ENCODE results near the gene LOXHD1.

GRCh38 chr18:46485675-46486194 lies 171.3 kb downstream of the LOXHD1 start:
- TF ChIP-seq EZH2 (IDR thresholded peaks at IDR 0.05; ENCODE audit: low read depth) (no peak), CTCF (conservative IDR thresholded peaks at IDR 0.05) (no peak)
